Measurements from ENCODE around the gene ATP5F1E.

Gene ATP5F1E

DNA sequence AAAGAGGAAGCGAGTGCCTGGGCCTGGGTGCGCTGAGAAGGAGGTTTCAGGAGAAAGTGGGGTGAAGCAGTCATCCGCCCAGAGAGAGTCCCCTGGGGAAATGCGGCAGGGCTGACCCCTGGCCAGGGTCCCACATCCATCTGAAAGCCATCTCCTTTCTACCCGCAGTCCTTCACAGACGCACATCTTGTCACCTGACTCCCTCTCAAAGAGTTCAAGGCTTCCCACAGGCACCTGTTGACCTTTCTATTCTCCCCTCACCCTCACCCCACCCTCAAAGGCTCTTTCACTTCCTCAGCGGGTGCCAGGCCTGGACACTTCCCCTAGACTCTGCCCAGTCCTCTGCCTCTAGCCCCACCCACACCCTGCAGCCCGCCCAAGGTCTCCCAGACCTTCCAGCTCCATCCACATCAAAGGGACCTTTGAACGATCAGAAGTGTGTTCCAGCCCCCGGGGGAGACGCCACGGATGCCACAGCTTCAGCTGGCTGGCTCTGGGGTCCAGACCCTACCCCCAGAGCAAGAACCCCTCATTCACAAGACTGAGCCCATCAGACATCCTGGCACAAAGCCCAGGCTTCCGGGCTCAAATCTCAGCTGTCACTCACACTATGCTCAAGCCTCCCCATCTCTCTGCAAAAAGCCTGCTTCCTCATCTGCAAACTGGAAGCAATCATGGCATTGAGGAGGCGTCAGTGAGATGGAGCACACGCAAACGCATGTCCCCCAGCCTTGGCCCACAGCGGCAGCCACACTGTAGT, 27.2 kb downstream of the ATP5F1E start:
- DNase-seq, result no peak

DNA sequence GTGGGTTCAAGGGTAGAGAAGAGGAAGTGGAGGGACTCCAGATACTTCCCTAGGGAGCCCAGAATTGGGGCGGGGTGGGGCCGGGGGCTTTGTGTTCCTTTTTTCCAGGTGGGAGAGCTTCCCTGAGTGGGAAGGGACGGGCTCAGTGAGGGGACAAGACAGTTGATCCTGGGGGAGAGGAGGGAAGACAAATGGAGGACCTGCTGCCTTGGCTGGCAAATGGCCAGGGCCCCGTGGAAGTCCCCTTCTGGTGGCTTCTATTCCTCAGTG, 27.7 kb downstream of the ATP5F1E start:
- DNase-seq, result peak in 1 of 2 experiments; percentile 41

DNA sequence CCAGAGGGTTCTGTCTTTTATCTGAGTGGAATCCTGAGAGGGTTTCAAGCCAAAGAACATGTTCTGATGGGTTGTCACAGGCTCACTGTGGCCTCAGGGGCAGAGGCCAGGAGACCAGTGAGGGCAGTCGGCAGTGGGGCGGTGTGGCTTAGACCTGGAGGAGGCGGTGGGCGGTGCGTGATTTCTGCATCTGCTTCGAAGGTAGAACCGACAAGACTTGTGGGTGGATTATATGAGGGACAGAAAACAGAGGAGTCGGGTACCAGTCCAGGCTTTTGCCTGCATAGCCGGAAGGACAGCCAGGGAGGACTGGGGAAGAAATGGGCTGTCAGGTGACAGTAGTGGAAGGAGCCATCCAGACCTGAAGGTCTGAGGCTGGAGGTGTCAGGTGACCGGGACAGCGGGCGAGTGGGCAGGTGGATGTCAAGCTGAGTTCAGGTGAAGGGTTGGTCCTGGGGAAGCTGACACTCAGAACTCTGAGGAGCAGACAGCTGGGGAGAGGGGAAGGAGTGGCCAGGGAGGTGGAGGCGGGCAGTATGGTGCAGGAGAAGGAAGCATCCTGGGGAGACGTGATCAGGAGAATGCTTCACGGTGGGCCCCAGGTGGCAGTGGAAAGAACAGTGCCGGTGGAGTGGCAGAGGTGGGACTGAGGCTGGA, 28.2 kb downstream of the ATP5F1E start:
- DNase-seq, result no peak

DNA sequence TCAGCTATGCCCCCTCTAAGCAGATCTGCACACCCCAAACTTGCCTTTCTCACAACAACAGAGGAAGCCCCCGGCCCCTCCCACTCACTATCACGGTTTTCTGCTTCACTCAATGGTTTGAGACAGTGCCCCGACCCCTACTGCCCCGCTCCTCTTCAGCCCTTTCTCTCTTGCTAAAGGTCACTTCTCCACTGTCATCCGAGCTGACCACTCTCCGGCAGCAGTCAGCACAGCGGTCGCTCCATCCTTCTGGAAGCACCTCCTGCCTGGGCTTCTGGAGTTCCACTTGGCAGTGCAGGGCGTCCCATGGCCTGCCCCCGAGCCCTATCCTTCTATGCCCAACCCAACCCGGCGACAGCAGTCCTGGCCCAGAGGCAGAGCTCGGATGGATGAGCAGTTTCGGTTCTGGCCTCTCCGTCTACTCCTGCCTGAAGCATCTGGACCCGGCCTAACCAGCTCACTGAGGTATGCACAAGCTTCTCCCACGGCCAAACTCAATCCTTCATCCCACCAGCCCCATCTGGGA, 29.2 kb downstream of the ATP5F1E start:
- no peak for DNase-seq

DNA sequence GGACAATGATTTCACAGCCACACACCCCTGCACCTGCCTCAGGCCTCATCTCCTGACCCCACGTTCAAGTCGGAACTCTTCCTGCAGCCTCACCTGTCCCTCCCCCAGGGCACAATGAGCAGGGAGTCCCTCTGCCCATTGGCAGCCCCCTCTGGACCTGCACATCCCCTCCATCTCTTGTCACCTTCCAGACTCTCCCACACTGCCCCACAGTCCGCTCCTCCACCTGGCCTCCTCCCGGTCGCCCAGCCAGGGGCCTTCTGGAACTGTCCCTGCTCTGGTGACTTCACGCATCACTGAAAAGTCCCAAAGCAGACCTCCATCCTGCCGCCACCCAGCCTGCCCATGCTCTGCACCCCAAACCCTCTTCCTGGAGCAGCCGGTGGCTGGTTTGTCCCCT, 29.7 kb downstream of the ATP5F1E start:
- no peak for DNase-seq

DNA sequence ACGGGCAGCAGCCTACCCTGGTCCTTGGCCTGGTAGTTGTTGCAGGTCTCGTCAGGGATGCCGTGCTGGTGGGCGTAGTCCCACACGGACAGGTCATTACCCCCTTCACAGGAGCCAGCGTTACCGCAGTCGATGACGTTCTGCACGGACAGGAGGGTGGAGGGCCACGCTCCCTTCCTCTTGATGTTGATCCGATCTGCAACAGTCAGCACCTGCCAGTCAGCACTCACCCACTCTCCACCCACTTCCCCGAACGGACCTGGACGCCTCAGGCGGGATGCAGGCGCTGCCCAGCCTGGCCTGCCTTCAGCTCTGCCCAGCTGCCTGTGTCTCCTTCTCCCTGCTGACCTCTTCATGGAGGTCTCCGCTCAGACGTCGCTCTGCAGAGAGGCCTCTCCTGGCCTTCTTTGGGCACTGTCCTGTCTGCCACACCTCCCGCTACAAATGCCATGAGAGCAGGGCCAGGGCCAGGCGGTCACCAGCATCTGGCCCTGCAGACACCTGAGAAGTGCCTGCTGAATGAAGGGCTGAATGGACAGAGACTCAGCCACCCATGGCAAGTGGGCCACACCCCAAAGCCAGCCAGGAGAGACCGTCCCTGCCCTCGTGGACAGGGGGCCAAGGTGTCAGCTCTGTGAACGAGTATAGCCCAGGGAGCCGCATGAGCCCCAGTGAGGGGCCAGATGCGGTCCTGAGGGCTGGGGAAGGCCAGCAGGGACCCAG, 30.5 kb downstream of the ATP5F1E start:
- no peak for DNase-seq

DNA sequence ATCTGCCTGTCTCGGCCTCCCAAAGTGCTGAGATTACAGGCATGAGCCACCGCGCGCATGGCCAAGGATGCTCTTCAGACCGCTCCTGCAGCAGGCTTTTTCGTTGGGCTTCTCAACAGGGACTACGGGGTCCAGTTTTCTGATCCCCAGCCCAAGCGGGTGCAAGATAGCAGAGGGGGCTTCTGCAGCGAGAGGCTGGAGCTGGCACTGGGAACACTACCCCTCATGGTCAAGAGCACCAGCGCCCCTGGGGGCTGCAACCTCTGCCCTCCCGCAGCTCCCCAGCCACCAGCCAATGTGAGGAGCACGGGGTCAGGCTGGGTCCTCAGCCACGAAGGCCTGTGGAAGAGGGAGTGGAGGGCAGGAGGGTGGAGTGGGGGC, 31.1 kb downstream of the ATP5F1E start:
- DNase-seq, result no peak

DNA sequence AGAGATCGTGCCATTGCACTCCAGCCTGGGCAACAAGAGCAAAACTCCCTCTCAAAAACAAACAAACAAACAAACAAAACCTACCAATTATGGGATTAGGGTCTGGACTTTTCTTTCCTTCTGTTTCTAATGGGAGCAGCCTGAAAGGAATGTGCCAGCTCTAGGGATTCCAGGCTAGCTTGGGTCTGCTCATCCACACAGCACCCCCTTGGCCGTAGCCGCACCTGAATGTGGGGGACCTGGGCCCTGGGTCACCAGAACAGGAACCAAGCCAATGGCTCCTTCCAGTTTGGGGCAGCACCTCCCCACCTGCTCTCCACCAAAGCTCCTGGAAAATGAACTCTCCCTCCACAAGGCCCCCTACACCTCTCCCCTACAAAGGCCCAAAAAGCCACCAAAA, 31.8 kb downstream of the ATP5F1E start:
- no peak for DNase-seq

DNA sequence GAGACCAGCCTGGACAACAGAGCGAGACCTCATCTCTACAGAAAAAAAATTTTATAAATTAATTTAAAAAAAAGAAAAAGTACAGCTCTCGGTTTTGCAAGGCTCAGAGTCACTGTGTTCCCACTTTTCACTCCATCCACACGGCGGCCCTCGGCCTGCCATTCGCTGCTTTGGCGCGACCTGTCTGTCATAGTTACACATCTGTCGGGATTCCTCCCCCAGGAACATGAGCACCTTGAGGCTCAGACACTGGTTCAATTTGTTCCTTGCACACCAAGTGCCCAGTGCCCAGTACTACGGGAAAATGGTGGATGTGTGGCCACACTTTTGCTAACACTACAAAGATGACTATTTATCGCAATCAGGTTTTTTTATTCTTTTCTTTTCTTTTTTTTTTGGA, 33.5 kb downstream of the ATP5F1E start:
- no peak for DNase-seq

DNA sequence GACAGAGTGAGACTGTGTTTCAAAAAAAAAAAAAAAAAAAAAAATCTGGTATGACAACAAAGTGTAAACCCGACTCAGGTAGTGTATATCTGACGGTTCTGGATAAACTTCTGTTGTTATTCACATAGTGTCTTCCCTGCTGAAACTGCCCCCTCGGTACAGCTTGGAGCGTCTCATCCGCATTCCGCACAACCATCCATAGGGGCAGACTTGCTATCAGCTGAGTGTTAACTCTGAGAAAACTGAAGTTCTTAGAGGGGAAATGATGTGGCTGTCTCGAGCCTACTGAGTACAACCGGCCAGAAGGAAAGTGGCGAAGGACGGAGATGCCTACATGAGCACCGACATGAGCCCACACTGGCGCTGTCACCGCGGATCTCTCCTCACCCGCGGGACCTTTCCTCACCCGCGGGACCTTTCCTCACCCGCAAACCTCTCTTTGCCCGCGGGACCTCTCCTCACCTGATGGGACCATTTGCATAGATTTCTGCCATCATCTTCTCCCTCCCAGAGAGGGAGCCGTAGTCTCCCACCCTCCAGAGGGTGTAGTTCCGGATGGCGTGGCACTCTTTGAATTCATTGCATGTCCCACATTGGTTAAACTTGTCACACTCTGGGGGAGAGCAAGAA, 34.9 kb downstream of the ATP5F1E start:
- DNase-seq, result no peak

DNA sequence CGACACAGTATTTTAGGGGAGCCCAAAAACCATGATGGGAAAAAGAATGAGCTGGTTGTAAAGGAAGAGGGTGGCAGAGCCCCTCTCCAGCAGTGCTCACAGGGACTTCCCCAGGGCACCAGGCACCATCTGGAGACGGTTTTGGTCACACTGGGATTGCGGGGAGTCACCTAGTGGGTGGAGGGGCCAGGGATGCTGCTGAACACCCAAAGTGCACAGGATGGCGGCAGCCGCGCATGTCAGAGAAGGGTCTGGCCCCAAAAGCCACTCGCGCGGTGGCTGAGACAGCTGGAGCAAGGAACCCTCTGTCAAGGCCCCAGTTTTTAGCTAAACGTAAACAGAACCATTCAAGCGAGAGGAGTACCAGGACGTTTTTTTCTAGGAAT, 35.9 kb downstream of the ATP5F1E start:
- no peak for DNase-seq

DNA sequence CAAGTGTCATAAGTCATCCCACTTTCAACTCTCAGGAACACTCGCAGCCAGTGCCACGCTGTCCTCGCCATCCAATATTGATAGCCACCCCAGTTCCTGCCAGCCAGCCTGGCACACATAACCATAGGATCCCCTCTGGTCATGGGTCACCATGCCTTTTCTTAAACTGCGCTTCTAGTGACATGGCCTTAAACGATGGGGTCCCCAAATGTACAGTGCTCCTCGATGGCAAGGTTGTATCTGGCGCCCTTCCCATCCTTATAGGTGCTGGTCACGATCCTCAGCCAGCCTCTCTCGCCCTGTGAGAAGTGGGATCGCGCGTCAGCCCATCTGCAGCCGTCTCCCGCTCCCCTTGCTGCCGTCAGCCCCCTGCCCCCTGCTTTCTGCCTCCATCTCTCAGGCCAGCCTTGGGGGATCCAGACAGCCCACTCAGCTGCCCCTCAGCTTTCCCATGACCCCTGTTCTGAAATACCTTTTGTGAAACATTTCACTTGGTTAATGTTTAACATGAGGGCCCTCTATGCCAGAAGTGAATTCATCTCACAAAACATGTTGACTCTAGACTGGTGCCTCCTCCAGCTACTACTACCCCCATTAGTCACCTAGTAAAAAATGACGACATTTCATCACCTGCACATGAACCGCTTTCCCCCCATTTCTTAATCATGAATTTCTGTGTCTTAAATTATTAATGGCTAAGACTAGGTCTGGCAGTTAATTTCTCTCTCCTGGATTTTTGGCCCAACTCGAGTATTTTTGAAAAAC, 36.5 kb downstream of the ATP5F1E start:
- DNase-seq, result no peak

DNA sequence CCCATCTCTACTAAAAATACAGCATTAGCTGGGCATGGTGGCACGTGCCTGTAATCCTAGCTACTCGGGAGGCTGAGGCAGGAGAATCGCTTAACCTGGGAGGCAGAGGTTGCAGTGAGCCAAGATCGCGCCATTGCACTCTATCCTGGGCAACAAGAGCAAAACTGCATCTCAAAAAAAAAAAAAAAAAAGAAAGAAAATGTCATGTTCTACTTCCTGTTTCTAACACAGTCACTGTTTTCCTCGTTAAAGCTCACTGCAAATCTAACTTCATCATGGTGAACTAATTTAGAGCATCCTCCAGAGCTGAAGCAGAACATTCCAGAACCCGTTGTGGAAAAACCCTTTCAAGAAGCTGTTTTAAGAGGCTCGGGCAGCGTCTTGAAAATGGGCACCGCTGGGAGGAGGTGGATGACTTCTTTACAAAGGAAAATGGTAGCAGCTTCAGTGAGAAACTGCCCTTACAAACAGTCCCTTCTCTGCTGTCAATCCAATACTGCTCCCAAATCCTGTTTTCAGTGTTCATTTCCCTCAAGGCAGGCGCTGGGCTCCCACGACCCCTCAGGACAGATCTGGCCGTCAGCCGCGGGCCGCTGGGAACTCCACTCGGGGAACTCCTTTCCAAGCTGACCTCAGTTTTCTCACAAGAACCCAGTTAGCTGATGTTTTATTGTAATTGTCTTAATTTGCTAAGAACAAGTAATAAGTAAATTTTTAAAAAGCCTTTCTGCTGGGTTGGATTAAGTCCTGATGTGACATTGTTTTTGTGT, 37.6 kb downstream of the ATP5F1E start:
- no peak for DNase-seq

DNA sequence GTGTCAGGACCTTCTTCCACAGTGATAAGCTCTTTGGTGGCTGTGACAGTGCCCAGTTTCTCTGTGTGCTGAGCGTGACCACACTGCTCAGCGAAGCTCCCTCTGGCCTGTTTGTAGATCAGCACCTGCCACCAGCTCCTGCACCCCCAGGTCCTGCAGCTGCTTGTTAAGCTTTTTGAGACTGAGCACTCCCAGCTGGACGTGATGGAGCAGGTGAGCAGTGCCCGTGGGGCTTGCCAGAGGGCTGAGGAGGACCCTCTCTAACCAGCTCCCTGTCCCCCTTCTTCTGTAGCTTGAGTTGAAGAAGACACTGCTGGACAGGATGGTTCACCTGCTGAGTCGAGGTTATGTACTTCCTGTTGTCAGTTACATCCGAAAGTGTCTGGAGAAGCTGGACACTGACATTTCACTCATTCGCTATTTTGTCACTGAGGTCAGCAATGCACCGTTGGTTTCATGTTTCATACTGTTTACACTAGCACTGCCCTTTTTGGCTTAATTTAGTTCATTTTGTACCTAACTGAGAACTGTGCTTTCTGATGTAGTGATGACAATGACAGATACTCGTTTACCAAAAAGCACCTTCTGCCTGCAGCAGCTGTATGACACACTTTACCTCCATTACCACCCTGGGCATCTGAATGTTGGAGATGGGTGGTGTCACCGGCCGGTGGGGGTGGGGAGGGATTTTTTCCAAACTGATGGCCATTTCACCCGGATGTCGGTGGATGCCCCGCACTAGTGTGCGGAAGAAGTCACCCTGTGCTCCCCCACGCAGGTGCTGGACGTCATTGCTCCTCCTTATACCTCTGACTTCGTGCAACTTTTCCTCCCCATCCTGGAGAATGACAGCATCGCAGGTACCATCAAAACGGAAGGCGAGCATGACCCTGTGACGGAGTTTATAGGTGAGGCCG, 38.5 kb downstream of the ATP5F1E start:
- DNase-seq, result no peak

DNA sequence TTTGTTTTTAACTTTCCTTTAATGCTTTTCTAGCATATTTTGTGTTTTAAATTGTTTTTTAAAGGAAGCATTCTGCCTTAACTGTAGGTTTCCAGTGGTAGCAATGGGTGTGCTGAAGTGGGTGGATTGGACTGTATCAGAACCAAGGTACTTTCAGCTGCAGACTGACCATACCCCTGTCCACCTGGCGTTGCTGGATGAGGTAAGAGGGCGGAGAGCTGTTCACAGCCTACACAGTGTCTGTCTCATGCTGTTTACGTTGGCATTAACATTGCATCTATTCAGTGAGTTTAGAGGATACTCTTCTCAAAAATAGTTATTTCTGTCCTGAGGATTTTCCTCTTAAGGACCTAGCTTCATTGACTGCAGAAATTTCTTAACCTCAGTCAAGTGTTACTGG, 39.2 kb downstream of the ATP5F1E start:
- no peak for DNase-seq

DNA sequence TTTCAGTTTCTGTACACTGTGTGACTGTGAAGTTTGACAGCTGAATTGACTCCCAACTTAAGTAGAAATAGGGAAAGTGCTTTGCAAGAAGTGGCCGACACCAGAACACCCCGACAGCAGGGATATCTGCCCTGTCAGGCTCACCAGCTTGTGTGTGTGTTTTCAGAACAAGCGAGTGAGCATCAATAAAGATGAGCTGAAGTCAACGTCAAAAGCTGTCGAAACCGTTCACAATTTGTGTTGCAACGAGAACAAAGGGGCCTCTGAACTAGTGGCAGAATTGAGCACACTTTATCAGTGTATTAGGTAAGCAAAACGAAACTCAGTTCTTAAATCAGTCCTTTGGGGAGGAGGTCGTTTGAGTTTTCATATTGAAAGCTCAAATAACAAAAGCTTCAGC, 40.4 kb downstream of the ATP5F1E start:
- no peak for DNase-seq

DNA sequence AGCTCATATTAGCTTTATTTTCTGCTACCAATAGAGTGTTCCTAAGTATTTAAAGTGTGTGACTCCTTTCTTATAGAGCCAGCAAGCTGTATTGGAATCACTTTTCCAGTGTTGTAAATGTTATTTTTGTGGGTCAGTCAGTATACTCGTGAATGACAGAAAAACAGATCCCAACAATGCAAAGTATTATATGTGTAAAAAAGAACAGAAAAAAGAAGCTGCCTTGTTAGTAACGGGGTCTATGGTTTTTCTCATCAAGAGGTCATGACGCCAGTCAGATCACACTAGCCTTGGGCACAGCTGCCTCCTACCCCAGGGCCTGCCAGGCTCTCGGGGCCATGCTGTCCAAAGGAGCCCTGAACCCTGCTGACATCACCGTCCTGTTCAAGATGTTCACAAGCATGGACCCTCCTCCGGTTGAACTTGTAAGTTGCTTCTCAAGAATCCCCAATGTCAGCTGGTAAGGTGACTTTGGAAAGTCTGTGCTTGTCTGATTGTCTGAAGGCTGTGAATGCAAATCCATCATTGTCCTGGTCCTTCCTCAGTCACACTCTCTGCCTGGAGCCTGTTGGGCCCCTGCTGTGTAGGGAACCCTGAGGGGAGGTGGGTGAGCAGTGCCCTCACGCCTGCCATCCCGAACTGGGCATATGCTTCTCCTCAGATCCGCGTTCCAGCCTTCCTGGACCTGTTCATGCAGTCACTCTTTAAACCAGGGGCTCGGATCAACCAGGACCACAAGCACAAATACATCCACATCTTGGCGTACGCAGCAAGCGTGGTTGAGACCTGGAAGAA, 41.3 kb downstream of the ATP5F1E start:
- DNase-seq, result no peak

DNA sequence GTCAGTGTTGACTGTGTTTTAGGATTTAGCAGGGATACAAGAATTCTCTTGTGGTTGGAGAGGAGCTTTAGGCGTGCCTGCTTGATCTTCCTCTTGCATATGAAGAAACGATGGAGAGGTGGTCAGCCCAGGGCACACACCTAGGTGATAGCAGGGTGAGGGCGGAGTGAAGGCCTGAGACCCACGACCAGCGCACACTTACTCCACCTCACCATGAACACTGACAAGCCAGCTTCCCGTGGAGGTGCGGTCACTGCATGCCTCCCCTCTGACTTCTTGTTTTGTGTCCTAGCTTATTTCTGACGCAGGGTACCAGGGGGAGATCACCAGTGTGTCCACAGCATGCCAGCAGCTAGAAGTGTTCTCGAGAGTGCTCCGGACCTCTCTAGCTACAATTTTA, 42.9 kb downstream of the ATP5F1E start:
- DNase-seq, result no peak

DNA sequence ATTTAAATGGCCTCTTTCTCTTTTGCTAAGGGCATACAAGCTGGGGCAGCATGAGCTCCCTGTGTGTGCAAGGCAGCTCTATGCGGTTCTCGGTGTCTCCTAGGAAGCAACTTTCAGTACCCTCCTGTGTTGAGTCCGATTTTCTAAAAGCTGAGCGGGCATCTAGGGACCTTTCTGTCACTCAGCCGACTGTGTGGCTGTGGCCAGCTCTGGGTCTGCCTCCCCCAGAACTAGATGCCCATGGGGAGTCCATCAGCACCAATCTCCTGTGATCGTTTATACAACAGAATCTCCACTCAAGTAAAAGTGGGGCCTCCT, 43.6 kb downstream of the ATP5F1E start:
- no peak for DNase-seq
